Right cardiac atrium (tissue), 5 donors: Measurements from ENCODE around the gene BRWD1. TPM values are rescaled to one million over a fixed set of nuclear protein-coding genes. Genes with fewer than 3 reads are reported as not detected.
A peak's percentile ranks its signal among the peaks of the same experiment; 100 is the strongest.

Experiments
- ATAC-seq, 2 donors: fragments of 200-7000 bp; cut with Tn5 transposase; one replicate each; pipeline versions ENCODE4 v1.8.0 to v1.9.1; 2020; ENCODE audit warnings: moderate library complexity in 2 of 2, mild to moderate bottlenecking in 1 of 2
- DNase-seq, 3 donors: peaks; one replicate each; pipeline ENCODE4 v3.0.0-alpha.2; 2020
- H3K27ac ChIP-seq: one replicate; pipeline ENCODE4 v1.5.1; 2013; ENCODE audit warnings: mild to moderate bottlenecking, low read length, control low read depth, moderate library complexity
- H3K27me3 ChIP-seq: one replicate; pipeline ENCODE4 v1.6.1; 2013; ENCODE audit not compliant: control insufficient read depth, insufficient read depth
- H3K4me1 ChIP-seq: one replicate; pipeline ENCODE4 v1.6.1; 2013; ENCODE audit warnings: low read length; ENCODE audit not compliant: control insufficient read depth, insufficient read depth
- H3K4me3 ChIP-seq: one replicate; pipeline ENCODE4 v1.5.1; 2013; ENCODE audit warnings: low read length, control low read depth
- H3K9me3 ChIP-seq: one replicate; pipeline ENCODE4 v1.6.1; 2013; ENCODE audit warnings: low read length; ENCODE audit not compliant: control insufficient read depth
- WGBS: extraction: QIAGEN DNeasy Blood & Tissue Kit; methylation state at CpG from one replicate; pipeline ENCODE4 v1.1.7; 2013; 5-methylcytosine and 5-hydroxymethylcytosine counted together
- intact Hi-C, 4 donors: fragments of 100-400 bp; cut with DNase I; formaldehyde crosslinking; loops; one replicate each; pipeline versions ENCODE4 v1.11.0 to v1.14.0; 2022 to 2023
- polyA plus RNA-seq: library from polyadenylated mRNA; stranded (reverse); fragments of 200-250 nt; gene quantifications from one replicate; pipeline ENCODE4 v1.2.3, GENCODE V29; 2013
- total RNA-seq, 4 donors: library from RNA; stranded (reverse); fragmentation: NEBNext Ultra II Directional; extraction: Animal tissue kit (Norgen Biotek cat#: 25700); gene quantifications; one replicate each; pipeline ENCODE4 v1.2.1, GENCODE V29; 2021
- donor health status: healthy with polysubstance abuse.
- donor health status: DM: no; HTN: yes; CAD: no.
- donor health status: DM: no; HTN: no; CAD: no.
- donor health status: DM: no; HTN: yes; CAD: no; lungs with severe emphysema.
- donor health status: DM: yes; HTN: yes; CAD: no.

BRWD1 gene
- total and polyA plus RNA-seq, 5 donors = 13.4 to 36.9 (median 31.3) TPM

GRCh38 chr21:39197448-39198233, 115.8 kb downstream of the BRWD1 start:
- 89% methylated on average over 5 of the region's 5 CpGs for WGBS
- no peaks in the 10 kb centered on the region for H3K9me3 ChIP-seq

DNA sequence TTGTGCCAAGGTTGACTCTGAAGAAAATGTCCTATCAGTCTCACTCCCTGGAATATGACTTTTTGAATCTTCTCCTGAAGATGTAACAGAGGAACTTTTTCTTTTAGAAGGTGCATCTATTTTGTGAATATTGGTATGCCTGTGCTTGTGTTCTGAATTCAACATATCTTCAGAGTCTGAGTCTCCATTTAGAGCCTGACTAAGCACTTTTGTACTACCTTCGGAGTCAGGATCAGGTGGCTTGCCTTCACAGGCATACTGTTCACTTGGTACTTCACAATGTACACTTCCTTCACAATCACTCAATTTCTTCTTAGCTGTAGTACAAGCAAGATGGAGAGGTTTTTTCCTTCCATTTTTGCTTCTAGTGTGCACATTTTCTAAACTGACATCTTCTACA, 116.6 kb downstream of the BRWD1 start:
- Histone ChIP-seq H3K4me1 (no peaks in the 10 kb centered on the region), H3K27me3 (no peaks in the 10 kb centered on the region), H3K4me3 (no peak overlapping the region), H3K27ac (no peak overlapping the region), H3K9me3 (no peaks in the 10 kb centered on the region)
- DNase-seq = no peak
- intact Hi-C loops = no loop called here
- 89% methylated on average over 1 of the region's 1 CpG for WGBS
- no peak for ATAC-seq

More at GRCh38 chr21:39197448-39198233, 115.8 kb downstream of the BRWD1 start:
- intact Hi-C loops = no loop called here
- DNase-seq (no peak), ATAC-seq (no peak)
- Histone ChIP-seq H3K27ac (no peak overlapping the region), H3K4me1 (no peaks in the 10 kb centered on the region), H3K4me3 (no peak overlapping the region), H3K27me3 (no peaks in the 10 kb centered on the region)

DNA sequence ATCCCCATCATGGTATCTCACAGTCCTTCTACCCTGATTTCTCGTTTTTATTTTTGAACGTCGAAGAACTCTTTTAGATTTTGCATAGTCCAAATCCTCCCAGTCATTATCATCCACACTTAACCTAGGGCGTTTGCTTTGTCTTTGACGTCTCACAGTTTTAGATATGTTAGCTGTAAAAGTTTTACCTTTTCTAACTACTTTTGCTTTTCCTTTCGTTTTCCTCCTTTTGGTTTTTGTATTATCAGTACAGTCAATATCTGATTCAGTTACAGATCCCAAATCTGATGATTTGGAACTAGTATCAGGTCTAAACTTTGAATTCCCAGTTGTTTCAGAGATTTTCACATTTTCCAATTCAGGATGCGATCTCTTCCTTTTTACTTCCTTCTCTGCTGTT, 117.1 kb downstream of the BRWD1 start:
- H3K4me3 ChIP-seq = no peak overlapping the region
- no peak for ATAC-seq
- intact Hi-C loops = no loop called here
- no peak overlapping the region for H3K27ac ChIP-seq
- H3K4me1 ChIP-seq = no peaks in the 10 kb centered on the region
- WGBS = 77% methylated on average over 7 of the region's 7 CpGs
- H3K9me3 ChIP-seq = no peaks in the 10 kb centered on the region
- no peak for DNase-seq
- no peaks in the 10 kb centered on the region for H3K27me3 ChIP-seq

DNA sequence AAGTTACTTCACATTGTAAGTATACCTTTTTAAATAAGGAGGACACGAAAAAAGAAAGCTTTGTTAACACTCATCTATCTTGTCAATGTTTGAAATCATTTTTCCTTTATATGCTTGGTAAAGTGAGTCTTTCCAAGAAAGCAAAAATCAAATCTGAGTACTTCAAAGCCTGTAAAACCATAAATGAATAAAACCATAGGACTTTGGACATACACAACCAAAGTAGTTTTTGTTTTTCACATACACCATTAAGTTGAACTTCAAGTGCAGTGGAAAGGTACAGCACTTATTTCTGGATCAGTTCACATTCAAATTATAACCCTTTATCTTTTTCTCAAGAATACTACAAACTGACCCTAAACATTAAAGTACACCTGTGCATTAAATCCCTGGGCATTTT, 120.1 kb downstream of the BRWD1 start:
- no peak for ATAC-seq
- WGBS = 98% methylated on average over 1 of the region's 1 CpG
- Histone ChIP-seq H3K27me3 (no peaks in the 10 kb centered on the region), H3K9me3 (no peaks in the 10 kb centered on the region), H3K4me3 (no peak overlapping the region), H3K27ac (no peak overlapping the region), H3K4me1 (no peaks in the 10 kb centered on the region)
- no peak for DNase-seq
- intact Hi-C loops = no loop called here

DNA sequence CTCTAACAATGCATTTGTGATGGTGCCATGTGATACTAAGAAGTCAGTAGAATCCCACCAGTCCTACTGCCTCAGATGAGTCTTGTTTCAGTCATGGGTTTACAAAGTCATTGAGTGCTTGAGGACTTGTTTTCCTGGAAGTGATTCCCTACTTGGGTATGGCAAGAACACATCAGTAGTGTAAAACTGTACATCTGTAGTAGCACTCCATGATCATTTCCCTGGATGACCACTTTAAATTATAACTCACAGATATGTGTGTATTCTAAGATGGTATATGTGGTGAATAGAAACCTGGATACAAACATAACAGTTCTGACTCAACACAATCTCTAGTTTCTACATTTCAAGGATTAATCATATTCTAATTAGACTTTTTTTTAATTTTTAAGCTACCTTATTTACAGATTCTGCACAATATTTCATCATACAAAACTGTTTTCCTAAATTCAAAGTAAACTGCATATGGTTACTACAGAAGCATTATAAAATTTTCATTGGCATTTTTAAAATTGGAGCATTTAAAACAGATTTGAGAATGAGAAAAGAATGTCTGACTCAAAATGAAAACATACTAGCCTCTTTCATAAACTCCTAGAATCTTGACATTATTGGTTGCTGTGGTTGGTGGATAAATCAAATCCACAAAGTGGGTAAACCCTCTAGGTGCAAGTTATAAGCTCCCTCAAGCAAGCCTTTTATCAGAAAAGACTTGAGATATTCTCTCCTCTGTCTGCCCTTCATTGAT, 123.4 kb downstream of the BRWD1 start:
- intact Hi-C loops = no loop called here
- ATAC-seq (no peak), DNase-seq (no peak)
- no peak overlapping the region for H3K27ac ChIP-seq
- no peaks in the 10 kb centered on the region for H3K4me1 ChIP-seq
- no peak overlapping the region for H3K4me3 ChIP-seq
- no peaks in the 10 kb centered on the region for H3K27me3 ChIP-seq
- no peaks in the 10 kb centered on the region for H3K9me3 ChIP-seq

- intact Hi-C loops = no loop called here
- no peak overlapping the region for H3K4me3 ChIP-seq
- H3K4me1 ChIP-seq = no peaks in the 10 kb centered on the region
- no peaks in the 10 kb centered on the region for H3K27me3 ChIP-seq
- no peak overlapping the region for H3K27ac ChIP-seq
- H3K9me3 ChIP-seq = no peaks in the 10 kb centered on the region
- WGBS = 89% methylated on average over 2 of the region's 2 CpGs
- DNase-seq (no peak), ATAC-seq (no peak)
Measured at GRCh38 chr21:39188521-39189139, 124.8 kb downstream of the BRWD1 start.

DNA sequence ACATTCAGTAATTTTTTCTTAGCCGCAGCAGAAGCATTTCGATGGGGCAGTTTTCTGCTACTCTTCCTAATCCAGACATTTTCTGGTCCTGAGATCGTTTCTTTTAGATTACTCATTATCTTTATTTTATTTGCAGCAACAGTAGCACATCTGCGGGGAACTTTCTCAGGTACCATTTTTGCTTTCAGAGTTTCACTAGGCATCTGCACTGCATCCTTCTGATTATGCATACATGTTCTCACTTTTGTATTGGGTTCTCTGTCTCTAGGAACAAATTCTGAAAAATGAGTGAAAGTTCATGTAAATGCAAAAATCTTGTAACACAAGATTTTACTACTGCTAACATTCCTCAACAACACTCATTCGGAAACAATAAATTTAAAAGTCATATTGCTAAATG, 126.3 kb downstream of the BRWD1 start:
- H3K27ac ChIP-seq = no peak overlapping the region
- intact Hi-C loops = no loop called here
- no peaks in the 10 kb centered on the region for H3K27me3 ChIP-seq
- H3K9me3 ChIP-seq = no peaks in the 10 kb centered on the region
- 81% methylated on average over 5 of the region's 5 CpGs for WGBS
- H3K4me3 ChIP-seq = no peak overlapping the region
- no peak for DNase-seq
- H3K4me1 ChIP-seq = no peaks in the 10 kb centered on the region
- ATAC-seq = no peak

GRCh38 chr21:39186676-39187075, 126.8 kb downstream of the BRWD1 start:
- intact Hi-C loops = no loop called here
- DNase-seq (no peak), ATAC-seq (no peak)
- Histone ChIP-seq H3K27ac (no peak overlapping the region), H3K27me3 (no peaks in the 10 kb centered on the region), H3K4me1 (no peaks in the 10 kb centered on the region), H3K9me3 (no peaks in the 10 kb centered on the region), H3K4me3 (no peak overlapping the region)

DNA sequence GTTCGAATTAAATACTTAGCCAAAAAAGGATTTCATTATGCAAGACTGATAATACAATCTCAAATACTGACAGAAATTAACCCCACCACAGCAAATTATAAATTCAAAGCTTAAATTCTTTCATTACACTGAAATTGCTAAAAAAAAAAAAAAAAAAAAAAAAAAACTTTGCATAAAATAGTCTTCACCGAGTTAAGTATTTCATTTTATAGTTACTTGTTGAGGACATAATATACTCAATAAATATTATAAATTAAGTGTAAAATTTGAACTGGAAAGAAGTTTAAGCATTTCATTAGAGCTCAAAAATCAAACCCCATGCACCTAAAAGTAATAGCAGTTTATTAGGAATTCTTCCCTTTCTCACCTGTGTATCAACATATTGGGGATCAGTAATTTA, 128.3 kb downstream of the BRWD1 start:
- no peak for ATAC-seq
- 79% methylated on average over 2 of the region's 2 CpGs for whole genome bisulfite sequencing
- Histone ChIP-seq H3K9me3 (no peaks in the 10 kb centered on the region), H3K27me3 (no peaks in the 10 kb centered on the region), H3K27ac (no peak overlapping the region), H3K4me3 (no peak overlapping the region), H3K4me1 (no peaks in the 10 kb centered on the region)
- intact Hi-C loops = no loop called here
- DNase-seq = no peak

DNA sequence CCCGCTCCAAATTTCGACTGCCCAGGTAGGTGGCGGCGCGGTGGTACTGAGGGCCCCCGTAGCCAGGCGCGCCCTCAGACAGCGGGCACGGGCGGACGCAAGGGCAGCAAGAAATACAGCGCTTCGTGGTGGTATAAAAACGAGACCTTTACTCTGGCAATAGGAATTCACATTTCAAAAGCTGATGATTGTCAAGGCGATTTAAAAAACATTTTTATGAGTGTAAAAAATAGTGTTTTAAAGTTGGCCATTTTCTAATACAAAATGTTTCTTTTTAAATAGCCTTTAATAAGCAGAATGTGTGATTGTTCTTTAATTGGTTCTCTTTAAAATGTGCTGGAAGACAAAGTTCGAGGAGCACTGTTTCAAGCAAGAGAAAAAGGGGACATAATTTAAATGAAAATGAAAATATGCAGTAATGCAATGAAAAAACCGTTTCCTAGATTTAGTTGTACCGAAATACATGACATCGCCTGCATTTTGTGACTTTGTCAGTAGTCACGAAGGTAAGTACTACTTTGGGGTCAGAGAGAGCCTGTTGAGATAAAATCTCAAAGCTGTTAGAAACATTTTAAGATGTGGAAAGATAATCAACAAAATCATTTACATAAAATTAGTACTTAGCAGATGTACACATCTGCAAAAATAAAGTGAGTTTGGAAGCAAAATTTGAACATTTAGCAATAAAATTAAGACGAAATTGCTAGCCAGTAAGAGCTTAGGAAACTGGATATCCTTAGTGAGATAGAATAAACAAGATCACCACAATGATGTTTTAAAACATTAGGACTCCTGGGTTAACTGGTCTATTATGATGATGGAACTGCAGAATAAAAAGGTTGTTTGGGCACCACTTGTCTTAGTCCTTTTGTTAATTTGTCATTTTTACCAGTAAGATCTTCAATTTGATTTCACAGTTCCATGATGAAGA, 129.1 kb downstream of the BRWD1 start:
- Histone ChIP-seq H3K9me3 (no peaks in the 10 kb centered on the region), H3K4me3 (peak overlapping the region; percentile 63), H3K27me3 (no peaks in the 10 kb centered on the region), H3K27ac (peak overlapping the region; percentile 81), H3K4me1 (no peaks in the 10 kb centered on the region)
- ATAC-seq = no peak
- DNase-seq = no peak
- intact Hi-C loops = no loop called here
- 5% methylated on average over 22 of the region's 22 CpGs for WGBS
